GM21786 (cell line): ENCODE results near the gene TDRD9.

Experiments
- ATAC-seq: cut with Tn5 transposase; IDR thresholded peaks from one replicate; pipeline ENCODE4 v1.9.1; 2021; ENCODE audit not compliant: unreplicated experiment

The TDRD9 gene

DNA sequence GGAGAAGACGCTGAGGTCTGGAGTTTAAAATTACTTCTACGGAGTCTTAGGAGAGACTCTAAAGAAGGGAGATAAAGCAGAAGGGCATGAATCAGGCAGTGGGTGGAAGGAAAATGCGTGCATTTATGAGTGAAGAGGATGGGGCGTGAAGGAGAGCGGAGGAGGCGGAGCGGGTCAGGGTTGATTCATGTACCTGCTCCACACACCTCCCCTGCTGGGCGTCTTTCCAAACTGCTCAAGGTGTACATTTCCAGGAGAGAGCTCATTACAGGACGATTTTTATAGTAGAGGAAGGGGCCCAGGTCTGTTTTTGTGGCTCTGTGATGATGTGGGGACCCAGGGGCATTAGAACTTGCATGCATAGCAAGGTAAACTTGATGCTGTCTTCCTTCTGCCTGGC lies 92.2 kb downstream of the TDRD9 start:
- no peak for ATAC-seq

DNA sequence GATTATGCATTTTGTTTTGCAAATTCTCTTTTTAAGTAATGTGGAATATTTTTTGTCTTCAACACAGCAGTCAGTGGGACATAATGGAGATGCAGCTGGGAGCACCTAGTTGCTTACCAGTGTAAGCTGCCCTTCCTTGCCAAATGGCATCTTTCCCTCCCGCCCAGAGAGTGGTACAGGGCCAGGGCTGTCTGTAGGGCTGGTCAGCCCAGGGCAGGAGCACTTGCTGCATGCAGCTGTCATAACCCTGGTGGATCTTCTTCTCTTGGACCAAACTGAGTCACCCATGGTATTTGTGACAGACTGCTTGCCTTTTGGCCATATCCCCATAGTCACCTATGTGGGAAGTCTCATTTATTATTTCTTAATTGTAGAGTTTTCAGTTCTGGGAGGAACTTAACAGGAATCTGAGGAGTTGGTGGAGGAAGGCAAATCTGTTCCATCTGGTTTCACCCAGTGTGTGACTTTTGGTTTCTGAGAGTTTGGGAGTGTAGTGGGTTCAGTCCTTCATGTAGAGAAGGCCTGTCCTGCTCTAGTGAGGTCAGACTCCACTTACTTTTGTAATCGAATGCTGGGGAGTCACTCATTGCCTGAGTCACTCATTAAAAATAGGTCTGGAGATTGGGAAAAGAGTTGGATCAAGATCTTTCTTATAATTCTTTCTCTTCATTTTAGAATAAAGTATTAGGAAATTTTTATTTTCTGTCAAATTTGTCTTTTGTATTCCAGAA lies 95.2 kb downstream of the TDRD9 start:
- no peak for ATAC-seq

DNA sequence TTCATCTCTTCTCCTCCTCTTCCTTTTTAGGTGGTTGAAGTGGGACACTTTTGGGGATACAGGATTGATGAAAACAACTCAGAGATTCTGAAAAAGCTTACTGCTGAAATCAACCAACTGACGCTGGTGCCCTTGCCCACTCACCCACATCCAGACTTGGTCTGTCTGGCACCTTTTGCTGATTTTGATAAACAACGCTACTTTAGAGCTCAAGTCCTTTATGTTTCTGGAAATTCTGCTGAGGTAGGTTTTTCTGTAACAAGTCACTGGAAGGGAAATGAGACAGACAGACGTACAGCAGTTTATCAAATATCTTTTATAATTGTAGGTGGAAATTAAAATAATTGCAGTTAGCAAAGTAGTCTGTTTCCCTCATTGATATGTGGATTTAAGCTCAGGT lies 97.3 kb downstream of the TDRD9 start:
- ATAC-seq = no peak

DNA sequence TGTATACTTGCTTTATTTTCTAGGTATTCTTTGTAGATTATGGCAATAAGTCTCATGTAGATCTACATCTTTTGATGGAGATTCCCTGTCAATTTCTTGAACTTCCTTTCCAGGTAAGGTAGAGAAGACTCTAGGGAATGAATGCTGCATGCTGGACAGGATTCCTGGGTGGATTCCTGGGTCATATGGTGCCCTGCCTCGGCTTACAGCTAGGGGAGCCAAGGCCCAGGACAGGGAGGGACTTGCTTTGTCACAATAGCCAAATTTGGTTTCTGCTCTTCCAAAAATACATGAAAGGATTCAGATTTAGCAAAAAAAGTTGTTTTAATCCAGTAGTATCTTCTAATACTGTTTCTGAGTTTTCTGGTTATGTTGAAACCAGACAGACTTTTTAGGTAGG lies 97.8 kb downstream of the TDRD9 start:
- ATAC-seq = no peak

DNA sequence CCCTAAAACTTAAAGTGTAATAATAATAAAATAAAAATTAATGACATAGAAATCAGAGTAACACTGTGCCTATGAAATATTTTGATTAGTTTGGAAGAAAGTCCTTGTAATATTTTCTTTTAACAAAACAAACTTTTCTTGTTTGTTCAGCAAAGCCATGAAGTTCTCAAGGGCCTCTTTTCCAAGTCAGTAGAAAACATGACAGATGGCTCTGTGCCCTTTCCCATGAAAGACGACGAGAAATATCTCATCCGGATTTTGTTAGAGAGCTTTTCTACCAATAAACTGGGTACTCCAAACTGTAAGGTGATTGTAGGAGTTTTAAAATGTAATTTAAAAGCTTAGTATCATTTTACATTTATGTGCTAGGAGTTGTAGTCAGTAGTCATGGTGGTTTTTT lies 102.7 kb downstream of the TDRD9 start:
- ATAC-seq = no peak

DNA sequence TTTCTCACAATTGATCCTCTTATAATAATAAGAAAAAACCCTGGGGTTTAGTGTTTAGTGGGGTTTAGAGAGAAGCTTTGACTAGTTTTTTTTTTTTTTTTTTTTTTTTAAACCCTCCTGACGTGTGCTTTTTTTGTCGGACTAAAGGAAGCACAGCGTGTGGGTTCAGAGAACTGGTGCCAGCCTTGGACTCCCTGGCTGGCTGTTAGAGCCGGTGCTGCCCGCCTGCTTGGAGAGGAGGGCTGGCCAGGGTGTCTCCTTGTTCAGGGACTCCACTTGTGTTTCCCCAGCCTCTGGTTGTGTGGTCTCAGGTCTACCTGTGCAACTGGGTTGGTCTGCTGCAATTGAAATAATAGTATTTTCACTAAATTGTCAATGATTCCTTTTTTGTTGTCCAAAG lies 103.1 kb downstream of the TDRD9 start:
- ATAC-seq = no peak

DNA sequence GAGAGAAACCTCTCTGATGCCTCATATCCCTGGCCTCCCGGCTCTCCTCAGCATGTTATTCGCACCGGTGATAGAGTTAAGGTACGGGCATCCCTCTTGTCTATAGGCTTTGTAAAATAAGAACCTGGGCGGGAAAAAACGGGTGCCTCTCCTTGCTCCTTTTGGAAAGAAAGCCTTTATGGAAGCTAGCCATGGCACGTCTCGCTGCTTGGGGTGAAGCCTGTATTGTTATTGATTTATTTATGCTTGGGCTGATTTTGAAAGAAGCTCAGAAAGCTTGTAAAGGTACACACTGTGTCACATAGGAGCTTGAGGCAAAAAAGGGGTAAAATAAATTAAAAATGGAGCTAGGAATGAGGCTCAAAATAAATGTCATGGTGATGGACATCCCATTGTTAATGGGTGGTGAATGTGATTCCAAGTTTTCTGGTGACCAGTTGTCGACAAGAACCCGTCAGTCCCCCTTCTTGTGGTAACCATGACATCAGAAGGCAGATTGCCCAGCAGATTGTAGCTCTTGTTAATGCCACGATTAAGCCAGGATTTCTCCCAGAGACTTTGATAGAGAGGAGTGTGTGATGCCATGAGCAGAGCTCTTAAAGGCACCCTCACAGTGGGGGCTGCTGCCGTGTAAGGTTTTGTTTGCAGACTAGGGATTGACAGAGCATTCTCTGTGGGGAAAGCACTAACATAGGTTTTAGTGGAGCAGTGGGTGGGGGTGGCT lies 106.9 kb downstream of the TDRD9 start:
- no peak for ATAC-seq

DNA sequence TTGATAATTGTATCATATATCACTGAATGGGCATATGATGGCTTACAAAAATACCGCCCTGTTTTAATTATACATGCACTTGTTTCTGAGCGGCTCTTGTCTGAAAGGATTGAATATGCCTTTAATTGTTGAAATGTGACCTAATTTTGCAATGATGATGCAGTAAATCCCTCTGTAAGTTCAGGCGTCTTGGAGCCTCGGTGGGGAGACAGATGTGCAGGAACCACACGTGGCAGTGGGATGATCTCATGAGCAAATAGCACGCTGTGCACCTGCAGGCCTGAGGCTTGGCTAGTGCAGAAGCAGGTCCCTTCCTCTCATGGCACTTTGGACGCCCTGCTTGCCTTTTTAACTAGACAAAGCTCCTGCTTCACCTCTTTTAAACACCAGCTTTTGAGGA lies 108.0 kb downstream of the TDRD9 start:
- ATAC-seq = no peak

DNA sequence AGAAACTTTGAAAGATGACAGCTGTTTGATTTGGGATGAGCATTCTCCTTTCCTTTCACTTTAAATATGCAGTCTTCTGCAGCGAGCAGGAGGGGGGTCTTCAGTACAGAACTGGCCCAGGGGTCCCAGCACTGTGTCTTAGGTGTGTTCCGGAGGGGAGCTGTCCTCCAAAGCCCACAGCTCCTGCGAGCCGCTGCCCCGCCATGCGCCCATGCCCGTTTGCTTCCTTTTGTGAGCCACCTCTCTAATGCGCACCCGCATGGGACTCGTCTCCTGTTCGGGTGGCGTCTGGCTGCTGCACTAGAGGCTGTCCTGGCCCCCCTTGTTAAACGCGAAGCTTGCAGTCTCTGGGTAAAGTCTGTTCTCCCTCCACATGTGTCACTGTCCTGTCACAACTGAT lies 108.8 kb downstream of the TDRD9 start:
- ATAC-seq = no peak

DNA sequence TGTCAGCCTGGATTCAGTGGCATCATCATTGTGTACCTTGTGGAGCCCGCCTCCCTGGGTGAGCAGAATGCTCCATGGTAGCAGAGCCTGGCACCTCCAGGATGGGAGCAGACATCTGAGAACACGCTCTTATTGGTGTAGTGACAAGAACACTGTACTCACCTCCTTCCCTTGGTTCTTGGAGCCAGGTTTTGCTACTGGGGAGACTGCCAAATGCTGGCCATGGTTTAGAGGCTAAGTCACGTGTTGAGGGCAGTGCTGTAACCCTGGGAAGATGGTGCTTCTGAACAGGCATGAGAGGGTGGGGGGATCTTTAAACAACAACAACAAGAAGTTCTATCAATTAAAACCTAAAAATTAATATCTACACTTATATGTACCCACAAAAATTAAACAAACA lies 109.6 kb downstream of the TDRD9 start:
- no peak for ATAC-seq

DNA sequence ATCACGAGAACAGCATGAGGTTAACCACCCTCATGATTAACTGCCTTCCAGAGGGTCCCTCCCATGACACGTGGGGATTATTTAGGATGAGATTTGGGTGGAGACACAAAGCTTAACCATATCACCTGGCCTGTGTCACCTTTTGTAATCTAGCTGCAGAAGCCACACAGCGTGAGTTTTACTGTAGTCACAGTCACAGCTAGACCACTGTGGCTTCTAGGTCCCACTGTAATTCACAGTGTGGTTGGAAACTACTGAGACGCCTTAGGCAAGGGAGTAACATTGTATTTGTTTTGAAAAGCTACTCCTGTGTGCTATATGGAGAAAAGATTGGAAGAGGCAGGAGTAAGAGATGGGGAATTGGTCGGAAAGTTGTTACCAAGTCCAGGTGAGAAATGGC lies 111.0 kb downstream of the TDRD9 start:
- no peak for ATAC-seq

DNA sequence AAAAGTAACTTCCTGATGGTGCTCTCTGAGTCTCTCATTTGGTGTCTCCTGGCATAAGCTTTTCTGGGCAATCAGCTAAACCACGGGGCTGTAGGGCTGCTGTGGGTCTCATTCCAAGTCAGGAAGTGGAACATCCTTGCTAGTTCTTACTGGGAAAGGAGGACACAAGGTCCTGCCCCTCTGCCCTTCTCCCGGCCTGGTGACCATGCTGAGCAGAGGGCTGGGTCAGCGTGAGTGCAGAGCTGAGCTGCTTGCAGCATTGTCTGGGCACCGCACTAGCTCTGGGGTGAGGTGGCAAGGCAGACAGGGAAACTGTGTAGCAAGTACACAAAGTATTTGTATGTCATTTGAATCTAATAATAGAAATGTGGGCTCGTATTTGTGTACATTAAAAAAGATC lies 112.3 kb downstream of the TDRD9 start:
- no peak for ATAC-seq

DNA sequence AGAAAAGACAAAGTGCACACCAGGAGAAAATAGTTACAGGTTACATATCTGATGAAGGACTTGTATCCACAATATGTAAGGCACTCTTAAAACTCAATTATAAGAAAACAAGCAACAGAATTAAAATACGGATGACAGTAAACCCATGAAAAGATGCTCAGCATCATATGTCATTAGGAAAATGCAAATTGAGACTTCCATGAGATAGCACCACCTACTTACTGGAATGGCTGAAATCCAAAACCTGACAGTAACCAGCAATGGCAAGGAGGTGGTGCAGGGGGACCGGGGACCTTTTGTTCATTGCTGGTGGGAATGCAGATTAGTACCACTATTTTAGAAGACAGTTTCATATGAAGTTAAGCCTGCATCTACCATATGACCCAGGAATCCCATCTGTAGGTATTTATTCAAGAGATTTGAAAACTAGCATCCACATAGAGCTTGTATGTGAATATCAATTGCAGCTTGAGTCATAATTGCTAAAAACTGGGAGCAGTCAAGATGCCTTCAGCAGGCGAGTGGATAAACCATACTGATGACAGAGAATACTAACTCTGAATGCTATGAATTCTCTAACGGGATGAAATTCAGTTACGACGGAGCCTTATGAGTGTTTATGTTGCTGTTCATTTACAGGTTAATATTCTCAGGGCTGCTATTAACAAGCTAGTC lies 113.3 kb downstream of the TDRD9 start:
- no peak for ATAC-seq

DNA sequence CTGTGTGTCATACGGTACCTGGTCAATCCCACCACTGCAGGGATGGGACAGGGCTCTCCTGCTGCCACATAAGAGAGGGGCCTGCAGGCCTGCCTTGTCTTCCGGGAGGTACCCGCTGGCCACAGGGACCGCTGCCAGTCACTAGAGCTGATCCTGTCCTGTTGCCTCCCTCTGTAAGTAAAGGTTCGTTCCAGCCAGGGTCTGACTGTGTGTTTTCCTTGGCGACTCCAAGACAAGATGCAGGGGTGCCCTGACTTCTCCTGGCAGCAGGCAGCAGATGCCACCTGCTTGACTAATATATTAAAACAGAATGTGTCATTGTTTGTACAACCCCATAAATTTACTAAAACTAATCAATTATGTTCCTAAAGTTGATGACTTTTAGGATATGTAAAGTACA lies 115.8 kb downstream of the TDRD9 start:
- ATAC-seq = no peak

DNA sequence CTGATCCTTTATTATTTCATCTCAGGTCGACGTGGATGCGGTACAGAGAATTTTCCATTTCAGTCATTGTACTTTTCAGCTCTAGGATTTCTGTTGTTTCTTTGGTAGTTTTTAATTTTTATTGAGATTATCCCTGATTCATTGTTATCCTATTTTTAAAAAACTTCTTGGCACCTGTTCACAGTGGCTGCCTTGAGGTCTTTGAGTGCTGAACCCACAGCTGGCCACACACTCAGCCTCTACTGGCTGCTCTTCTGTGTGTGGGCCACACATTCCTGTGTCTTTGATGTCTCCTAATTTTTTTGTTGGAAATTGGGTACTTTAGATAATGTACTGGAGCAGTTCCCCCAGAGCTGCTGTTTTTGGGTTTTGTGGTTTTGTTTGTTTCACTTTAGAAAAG lies 119.5 kb downstream of the TDRD9 start:
- no peak for ATAC-seq

DNA sequence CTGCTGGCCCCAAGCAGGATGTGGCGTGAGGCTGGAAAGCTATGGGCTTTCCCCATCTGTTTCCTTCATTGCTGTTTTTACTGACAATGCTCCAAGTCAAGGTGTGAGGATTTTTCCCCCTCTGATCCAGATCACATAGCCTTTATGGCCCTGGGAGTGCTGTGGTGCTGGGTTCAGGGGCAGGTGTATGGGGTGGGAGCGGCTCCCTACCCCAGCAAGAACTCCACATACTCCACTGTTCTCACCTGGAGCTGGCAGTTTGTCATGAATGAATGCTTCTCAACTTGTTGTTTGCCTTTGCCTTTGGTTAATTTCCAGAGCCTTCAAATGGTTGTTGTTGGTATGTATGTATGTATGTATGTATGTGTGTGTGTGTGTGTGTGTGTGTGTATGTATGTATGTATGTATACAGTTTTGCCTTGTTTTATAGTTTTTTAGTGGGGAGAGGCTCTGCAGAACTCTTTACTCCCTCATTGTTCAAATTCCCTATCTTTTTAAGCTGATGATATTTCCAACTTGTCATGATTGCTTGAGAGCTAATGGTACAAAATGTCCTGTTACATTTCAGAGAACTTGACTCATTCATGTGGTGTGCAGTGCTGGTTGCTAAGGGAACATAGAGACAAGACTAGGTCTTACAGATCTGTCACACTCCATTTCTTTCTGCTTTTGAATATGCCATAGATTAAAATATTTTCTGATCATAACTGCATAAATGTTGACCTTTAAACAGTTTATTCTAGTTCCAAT lies 120.7 kb downstream of the TDRD9 start:
- no peak for ATAC-seq

DNA sequence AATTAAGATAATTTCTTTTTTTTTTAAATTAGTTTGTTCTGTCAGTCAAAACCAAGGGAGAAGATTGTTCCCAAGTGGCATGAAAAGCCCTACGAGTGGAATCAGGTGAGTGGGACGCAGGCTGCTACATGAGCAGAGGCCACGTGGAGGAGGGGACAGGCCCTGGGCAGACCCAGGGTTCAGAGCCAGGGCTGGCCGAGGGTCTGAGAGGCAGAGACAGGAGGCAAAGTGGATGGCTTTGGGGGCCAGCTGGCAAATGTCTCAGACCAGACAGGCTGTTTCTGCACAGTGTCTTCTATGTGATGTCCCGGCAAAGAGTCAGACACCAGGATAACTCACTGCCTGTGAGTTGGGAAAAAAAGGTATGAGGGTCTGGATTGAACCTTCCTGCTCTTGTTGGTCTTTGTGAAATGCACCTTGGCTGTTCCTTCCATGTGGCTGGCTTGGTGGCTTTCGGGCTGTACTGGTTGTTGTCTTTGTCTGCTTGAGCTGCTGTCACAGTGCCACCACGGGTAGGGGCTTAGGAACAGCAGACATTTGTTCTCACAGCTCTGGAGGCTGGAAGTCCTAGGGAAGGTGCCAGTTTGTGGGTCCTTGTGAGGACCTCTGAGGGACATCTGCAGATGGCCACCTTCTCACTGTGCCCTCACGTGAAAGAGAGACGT lies 121.5 kb downstream of the TDRD9 start:
- ATAC-seq = no peak

DNA sequence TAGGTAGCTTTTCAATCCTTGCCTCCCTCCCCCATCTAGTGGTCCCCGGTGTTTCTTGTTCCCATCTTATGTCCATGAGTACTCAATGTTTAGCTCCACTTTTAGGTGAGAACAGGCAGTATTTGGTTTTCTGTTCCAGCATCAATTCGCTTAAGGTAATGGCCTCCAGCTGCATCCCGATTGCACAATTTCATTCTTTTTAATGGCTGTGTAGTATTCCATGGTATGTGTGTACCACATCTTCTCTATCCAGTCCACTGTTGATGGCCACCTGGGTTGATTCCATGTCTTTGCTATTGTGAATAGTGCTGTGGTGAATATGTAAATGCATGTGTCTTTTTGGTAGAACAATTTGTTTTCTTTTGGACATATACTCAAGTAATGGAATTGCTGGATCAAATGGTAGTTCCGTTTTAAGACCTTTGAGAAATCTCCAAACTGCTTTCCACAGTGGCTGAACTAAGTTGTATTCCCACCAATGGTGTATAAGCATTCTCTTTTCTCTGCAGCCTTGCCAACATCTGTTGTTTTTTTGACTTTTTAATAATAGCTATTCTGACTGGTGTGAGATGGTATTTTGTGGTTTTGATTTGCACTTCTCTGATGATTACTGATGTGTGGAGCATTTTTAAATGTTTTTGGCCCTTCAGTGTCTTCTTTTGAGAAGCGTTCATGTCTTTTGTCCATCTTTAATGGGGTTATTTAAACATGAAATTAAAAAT lies 123.0 kb downstream of the TDRD9 start:
- ATAC-seq = no peak

DNA sequence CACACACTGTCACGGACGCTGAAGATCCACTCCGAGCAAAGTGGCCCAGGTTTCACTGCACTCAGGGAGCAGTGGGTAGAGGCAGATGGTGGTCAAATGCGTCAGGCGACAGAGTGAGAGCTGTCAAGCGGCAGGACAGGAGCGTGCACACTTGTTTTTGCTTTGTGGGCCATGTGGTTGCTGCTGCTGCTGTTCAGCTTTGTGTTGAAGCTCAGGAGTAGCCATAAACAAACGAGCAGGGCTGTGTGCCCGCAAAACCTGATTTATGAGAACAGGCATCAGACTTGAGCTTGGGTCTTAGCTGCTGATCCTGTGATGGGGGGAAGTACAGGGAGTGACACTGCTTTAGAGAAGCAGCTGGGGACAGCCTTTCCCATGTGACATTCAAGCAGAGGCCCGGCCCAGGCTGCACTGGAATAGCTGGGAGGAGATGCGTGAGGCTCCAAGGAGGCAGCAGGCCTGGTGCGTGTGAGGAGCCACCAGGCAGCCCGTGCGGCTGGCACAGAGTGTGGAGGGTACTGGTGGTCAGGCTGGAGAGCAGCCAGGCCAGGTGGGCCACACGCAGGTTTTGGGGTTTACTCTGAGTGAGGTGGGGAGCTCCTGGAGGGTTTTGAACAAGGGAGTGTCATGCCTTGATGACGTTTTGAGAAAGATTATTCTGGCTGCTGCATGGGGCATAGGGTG lies 126.1 kb downstream of the TDRD9 start:
- no peak for ATAC-seq

DNA sequence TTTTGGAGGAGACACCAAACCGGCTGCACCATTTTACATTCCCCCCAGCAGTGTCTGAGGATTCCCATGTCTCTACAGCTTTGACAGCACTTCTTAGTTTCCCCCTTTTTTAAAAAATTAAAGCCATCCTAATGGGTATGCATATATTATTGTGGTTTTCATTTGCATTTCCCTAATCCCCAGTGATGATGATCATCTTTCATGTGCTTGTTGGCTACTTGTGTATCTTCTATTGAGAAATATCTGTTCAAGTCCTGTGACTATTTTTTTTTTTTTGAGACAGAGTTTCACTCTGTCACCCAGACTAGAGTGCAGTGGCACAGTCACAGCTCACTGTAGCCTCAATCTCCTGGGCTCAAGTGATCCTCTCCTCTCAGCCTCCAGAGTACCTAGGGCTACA lies 134.0 kb downstream of the TDRD9 start:
- ATAC-seq = no peak
